Adipocyte (in vitro differentiated cells): ENCODE measurements around the gene RASGRP4.
"Not testable (repeated sequence)": the region's sequence is repeated elsewhere in the genome, so short reads cannot be mapped to it uniquely, and the experiment has no call there.

Experiments used
- DNase-seq: peaks from one replicate; pipeline ENCODE4 v3.0.0-alpha.2; 2015; ENCODE audit warnings: low read depth
- H3K27me3 ChIP-seq: replicated peaks from 2 replicates; pipeline ENCODE4 v1.7.0; 2013; ENCODE audit warnings: mild to moderate bottlenecking, low read length, moderate library complexity; ENCODE audit not compliant: control insufficient read depth, insufficient read depth
- H3K36me3 ChIP-seq: 2 replicates; pipeline ENCODE4 v1.7.0; 2013; ENCODE audit warnings: low read length, mild to moderate bottlenecking, moderate library complexity; ENCODE audit not compliant: control insufficient read depth, insufficient read depth, severe bottlenecking
- H3K4me1 ChIP-seq: 2 replicates; pipeline ENCODE4 v1.7.0; 2013; ENCODE audit warnings: mild to moderate bottlenecking, low read length, moderate library complexity; ENCODE audit not compliant: control insufficient read depth, insufficient read depth
- H3K4me3 ChIP-seq: 2 replicates; pipeline ENCODE4 v1.7.0; 2013; ENCODE audit warnings: mild to moderate bottlenecking, low read length, moderate library complexity
- H3K9ac ChIP-seq: 2 replicates; pipeline ENCODE4 v1.7.0; 2013; ENCODE audit warnings: mild to moderate bottlenecking, low read length, moderate library complexity
- H3K9me3 ChIP-seq: 2 replicates; pipeline ENCODE4 v1.7.0; 2013; ENCODE audit warnings: mild to moderate bottlenecking, low read length, moderate library complexity; ENCODE audit not compliant: control insufficient read depth

The RASGRP4 gene

DNA sequence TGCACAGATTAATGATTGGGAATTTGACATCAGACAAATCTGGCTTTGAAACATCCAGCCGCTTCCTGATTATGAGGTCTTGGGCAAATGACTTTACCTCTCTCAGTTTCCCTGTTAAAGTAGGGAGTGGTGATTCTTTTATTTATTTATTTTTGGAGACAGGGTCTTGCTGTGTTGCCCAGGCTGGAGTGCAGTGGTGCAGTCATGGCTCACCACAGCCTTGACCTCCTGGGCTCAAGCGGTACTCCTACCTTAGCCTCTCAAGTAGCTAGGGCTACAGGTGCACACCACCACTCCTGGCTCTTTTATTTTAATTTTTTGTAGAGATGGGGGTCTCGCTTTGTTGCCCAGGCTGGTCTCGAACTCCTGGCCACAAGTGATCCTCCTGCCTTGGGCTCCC is 49.0 kb downstream of the RASGRP4 start:
- Histone ChIP-seq H3K9me3 (no peaks in the 10 kb centered on the region), H3K4me1 (peaks cover 19% of the 10 kb centered on the region), H3K9ac (peak overlapping the region; percentile 39), H3K4me3 (peak overlapping the region; percentile 96), H3K27me3 (no peaks in the 10 kb centered on the region), H3K36me3 (peaks cover 56% of the 10 kb centered on the region)
- no peak for DNase-seq

DNA sequence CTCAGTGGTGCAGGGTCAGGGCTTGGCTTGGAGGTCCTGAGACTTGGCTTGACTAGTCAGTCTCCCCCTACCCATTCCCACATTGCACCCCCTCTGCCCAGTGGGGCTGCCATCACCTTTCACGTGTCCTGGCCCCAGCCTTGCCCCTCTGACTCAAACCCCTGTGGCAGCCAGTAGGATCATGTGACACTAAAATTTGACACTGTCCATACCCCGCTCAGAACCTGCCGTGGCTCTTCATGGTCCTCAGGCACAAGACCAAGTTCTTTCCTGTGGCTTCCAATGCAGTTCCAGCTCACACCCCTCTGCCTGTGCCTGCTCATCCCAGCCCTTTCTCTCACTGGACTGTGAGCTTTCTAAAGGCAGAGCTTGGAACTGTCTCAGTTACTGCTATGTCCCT is 49.4 kb downstream of the RASGRP4 start:
- peak overlapping the region; percentile 96 for H3K4me3 ChIP-seq
- no peaks in the 10 kb centered on the region for H3K9me3 ChIP-seq

DNA sequence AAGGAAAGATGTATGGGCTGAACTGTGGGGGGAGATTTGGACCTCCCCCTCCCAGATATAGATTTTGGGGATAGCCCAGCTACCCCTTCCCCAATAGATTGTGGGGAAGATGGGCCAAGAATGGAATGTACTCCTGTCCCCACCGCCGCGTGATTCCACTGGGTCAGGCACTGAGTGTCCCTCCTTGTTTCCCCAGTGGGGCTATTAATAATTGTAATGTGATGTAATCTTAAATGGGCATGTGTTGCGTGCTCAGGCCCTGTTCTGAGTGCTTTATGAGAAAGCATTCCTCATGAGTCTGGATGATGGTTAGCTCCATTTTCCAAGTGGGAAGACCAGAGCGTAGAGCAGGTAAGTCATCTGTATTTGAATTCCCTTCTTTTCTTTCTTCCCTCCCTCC is 50.3 kb downstream of the RASGRP4 start:
- peak; percentile 27 for DNase-seq
- H3K4me1 ChIP-seq = peaks cover 19% of the 10 kb centered on the region

More for the DNA sequence above, 49.4 kb downstream of the RASGRP4 start:
- H3K4me1 ChIP-seq = peaks cover 19% of the 10 kb centered on the region
- H3K36me3 ChIP-seq = peaks cover 51% of the 10 kb centered on the region
- H3K27me3 ChIP-seq = no peaks in the 10 kb centered on the region
- no peak for DNase-seq
- peak overlapping the region; percentile 39 for H3K9ac ChIP-seq

DNA sequence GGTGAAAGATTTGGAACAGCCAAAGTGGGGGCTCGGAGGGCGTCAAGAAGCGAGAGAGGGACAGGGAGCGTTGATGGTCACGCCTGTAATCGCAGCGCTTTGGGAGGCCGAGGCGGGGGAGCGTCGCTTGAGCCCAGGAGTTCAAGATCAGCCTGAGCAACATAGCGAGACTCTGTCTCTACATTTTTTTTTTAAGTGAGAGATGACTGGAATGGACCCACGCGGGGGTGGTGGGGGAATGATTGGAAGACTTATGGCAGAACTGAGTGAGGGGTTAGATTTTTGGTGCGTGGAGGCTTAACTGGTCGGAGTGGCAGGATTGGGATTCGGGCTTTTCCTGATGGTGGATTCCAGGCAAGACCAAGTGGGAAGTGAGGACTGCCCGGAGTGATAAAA is 50.9 kb downstream of the RASGRP4 start:
- Histone ChIP-seq H3K4me3 (peak overlapping the region; percentile 96), H3K9me3 (no peaks in the 10 kb centered on the region), H3K36me3 (peaks cover 36% of the 10 kb centered on the region), H3K4me1 (peaks cover 19% of the 10 kb centered on the region), H3K9ac (peak overlapping the region; percentile 100), H3K27me3 (peaks cover 2% of the 10 kb centered on the region)
- DNase-seq = peak; percentile 72

More for the DNA sequence above, 50.3 kb downstream of the RASGRP4 start:
- Histone ChIP-seq H3K9me3 (no peaks in the 10 kb centered on the region), H3K4me3 (peak overlapping the region; percentile 96), H3K27me3 (no peaks in the 10 kb centered on the region), H3K9ac (peak overlapping the region; percentile 100), H3K36me3 (peaks cover 43% of the 10 kb centered on the region)

DNA sequence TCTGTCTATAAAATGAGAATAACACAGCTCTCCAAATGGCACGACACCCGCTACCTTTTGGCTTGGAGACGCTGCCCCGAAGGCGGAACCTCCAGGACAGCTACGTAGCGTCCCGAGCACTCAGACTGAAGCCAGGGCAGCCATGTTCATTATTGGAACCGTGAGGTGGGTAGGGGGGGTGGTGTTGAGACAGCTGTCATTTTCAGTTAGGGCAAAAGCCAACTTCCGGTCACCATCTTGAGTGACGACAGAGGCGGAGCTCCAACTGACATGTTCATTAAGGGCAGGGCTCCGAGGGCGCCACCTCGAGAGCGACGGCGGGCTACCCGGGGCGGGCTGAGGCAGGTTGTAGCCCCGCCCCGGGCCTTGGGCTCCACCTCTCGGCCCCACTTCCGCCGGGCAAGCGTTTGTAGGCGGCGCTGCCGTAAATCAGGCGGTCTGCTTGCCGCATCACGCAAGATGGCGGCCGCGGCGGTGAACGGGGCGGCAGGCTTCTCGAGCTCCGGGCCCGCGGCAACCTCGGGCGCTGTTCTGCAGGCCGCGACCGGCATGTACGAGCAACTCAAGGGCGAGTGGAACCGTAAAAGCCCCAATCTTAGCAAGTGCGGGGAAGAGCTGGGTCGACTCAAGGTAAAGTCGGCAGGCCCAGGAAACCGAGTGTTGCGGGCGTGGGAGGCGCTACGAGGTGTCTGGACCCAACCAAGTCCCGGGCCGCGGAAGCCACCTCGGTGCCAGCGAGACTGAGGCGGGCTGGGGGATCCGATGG is 51.5 kb downstream of the RASGRP4 start, which contains the start of gene PSMD8:
TSS of gene PSMD8 (plus strand) at position 240 of the 766 bp plus-strand sequence. CDS start at position 271, 31 bp downstream.
- peaks cover 33% of the 10 kb centered on the region for H3K36me3 ChIP-seq
- no peaks in the 10 kb centered on the region for H3K9me3 ChIP-seq
- DNase-seq = peak; percentile 100
- peaks cover 19% of the 10 kb centered on the region for H3K4me1 ChIP-seq
- H3K4me3 ChIP-seq = peak within 1 kb of the TSS; percentile 96
- H3K27me3 ChIP-seq = peaks cover 8% of the 10 kb centered on the region
- peak within 1 kb of the TSS; percentile 100 for H3K9ac ChIP-seq

DNA sequence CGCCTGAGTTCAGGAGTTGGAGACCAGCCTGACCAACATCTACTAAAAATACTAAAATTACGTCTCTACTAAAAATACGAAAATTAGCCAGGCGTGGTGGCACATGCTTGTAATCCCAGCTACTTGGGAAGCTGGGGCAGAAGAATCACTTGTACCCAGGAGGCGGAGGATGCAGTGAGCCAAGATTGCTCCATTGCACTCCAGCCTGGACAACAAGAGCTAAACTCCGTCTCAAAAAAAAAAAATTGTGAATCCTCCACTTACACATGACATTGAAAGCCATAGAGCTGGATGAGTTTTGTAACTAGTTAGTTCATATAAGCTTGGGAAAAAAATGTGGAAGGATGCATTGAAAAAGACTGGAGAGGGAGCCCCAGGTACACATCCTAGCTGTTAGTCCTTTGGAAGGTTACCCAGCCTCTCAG is 52.1 kb downstream of the RASGRP4 start:
- DNase-seq = no peak
- H3K9ac ChIP-seq = peak overlapping the region; percentile 100
- H3K9me3 ChIP-seq = no peaks in the 10 kb centered on the region
- H3K4me3 ChIP-seq = peak overlapping the region; percentile 96
- H3K27me3 ChIP-seq = peaks cover 10% of the 10 kb centered on the region
- H3K4me1 ChIP-seq = peaks cover 19% of the 10 kb centered on the region
- peaks cover 27% of the 10 kb centered on the region for H3K36me3 ChIP-seq

DNA sequence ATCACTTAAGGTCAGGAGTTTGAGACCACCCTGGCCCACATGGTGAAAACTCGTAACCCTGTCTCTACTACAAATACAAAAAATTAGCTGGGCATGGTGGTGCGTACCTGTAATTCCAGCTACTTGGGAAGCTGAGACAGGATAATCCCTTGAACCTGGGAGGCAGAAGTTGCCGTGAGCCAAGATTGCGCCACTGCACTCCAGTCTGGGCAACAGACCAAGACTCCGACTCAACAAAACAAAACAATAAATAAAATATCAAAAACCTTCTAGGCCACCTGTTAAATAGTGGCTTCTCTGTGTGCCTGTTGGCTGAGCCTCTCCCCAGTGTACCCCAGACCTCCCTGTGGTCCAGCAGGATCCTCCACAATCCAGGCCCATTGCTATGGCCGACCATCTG is 54.9 kb downstream of the RASGRP4 start:
- H3K9ac ChIP-seq = no peak overlapping the region
- DNase-seq = no peak
- no peak overlapping the region for H3K4me3 ChIP-seq
- peaks cover 23% of the 10 kb centered on the region for H3K27me3 ChIP-seq
- peaks cover under 1% of the 10 kb centered on the region for H3K36me3 ChIP-seq
- peaks cover 6% of the 10 kb centered on the region for H3K4me1 ChIP-seq
- H3K9me3 ChIP-seq = no peaks in the 10 kb centered on the region

DNA sequence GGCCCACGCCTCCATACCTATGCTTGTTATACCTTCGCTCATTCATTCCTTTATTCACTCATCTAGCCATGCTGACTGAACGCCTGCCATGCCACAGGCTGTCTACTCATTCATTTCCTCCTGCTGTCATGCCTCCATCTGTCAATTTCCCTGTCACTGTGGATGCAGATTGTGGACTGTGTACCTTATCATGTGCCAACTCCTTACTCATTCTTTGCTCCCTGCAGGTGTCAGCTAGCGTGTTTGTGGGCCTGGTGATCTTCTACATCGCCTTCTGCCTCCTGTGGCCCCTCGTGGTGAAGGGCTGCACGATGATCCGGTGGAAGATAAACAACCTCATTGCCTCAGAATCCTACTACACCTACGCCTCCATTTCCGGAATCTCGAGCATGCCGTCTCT is 55.7 kb downstream of the RASGRP4 start:
- H3K27me3 ChIP-seq = peaks cover 26% of the 10 kb centered on the region
- no peak overlapping the region for H3K9ac ChIP-seq
- no peaks in the 10 kb centered on the region for H3K36me3 ChIP-seq
- DNase-seq = no peak
- no peak overlapping the region for H3K4me3 ChIP-seq
- H3K4me1 ChIP-seq = no peaks in the 10 kb centered on the region
- H3K9me3 ChIP-seq = no peaks in the 10 kb centered on the region

DNA sequence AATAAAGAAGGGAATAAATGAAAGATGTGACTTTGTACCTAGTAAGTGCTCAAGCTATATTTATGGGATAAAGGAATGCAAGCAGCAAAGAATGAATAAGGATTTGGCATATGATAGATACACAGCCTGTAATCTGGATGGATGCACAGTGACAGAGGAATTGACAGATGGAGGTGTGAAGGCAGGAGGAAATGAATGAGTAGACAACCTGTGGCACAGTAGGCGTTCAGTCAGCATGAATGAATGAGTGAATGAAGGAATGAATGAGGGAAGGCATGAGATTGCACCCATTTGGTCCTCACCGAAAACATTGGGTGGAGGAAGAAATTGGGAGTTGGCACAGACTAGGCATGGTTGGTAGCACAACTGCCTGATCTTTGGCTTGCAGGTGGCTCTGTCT is 56.4 kb downstream of the RASGRP4 start:
- no peak overlapping the region for H3K9ac ChIP-seq
- no peaks in the 10 kb centered on the region for H3K36me3 ChIP-seq
- no peak overlapping the region for H3K4me3 ChIP-seq
- no peaks in the 10 kb centered on the region for H3K9me3 ChIP-seq
- no peak for DNase-seq
- peaks cover 26% of the 10 kb centered on the region for H3K27me3 ChIP-seq
- H3K4me1 ChIP-seq = no peaks in the 10 kb centered on the region

DNA sequence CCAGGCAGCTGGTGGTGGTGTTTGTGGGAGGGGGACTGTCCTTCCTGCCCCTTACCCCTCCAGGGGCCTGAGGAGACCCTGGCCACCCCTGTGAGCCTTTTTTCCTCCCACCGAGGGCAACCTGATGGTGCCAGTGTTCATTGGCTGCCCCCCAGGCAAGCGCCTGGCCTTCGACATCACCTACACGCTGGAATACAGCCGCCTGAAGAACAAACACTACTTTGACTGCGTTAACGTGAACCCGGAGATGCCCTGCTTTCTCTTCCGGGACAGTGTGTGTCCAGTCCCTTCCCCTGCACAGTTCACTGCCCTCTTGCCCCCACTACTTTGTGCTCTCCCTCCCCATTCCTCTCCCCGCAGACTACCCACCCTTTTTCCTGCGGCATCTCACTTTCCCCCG is 59.0 kb downstream of the RASGRP4 start:
- H3K9me3 ChIP-seq = no peaks in the 10 kb centered on the region
- H3K27me3 ChIP-seq = peaks cover 26% of the 10 kb centered on the region
- no peak for DNase-seq
- no peaks in the 10 kb centered on the region for H3K36me3 ChIP-seq
- H3K4me1 ChIP-seq = no peaks in the 10 kb centered on the region
- H3K9ac ChIP-seq = no peak overlapping the region
- H3K4me3 ChIP-seq = no peak overlapping the region

DNA sequence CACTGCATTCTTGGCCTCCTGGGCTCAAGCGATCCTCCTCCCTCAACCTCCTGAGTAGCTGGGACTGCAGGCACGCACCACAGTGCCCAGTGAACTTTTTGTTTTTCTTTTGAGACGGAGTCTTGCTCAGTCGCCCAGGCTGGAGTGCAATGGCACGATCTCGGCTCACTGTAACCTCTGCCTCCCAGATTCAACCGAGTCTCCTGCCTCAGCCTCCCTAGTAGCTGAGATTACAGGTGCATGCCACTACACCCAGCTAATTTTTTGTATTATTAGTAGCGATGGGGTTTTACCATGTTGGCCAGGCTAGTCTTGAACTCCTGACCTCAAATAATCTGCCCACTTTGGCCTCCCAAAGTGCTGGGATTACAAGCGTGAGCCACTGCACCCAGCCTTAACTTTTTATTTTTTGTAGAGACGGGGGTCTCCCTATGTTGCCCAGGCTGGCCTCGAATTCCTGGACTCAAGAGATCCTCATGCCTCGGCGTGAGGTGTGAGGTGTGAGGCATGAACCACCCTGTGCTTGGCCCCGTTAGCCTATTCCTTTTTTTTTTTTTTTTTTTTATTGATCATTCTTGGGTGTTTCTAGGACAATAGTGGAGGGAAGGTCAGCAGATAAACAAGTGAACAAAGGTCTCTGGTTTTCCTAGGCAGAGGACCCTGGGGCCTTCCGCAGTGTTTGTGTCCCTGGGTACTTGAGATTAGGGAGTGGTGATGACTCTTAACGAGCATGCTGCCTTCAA is 62.9 kb downstream of the RASGRP4 start:
- H3K4me3 ChIP-seq, DNase-seq, H3K4me1 ChIP-seq, H3K36me3 ChIP-seq, H3K9ac ChIP-seq, H3K9me3 ChIP-seq: not testable (repeated sequence)
- peaks cover 46% of the 10 kb centered on the region for H3K27me3 ChIP-seq
